WTC11 (cell line): ENCODE measurements around the gene JAKMIP1. TPM values are rescaled to one million over a fixed set of nuclear protein-coding genes. Genes with fewer than 3 reads are reported as not detected.

Source experiments
- ARID4B ChIP-seq: sonication (generic); formaldehyde crosslinking; IDR thresholded peaks from 2 replicates; pipeline ENCODE4 v1.8.0; 2023; ENCODE audit warnings: missing genetic modification reagents, mild to moderate bottlenecking, borderline replicate concordance
- ATF6 ChIP-seq: sonication (generic); formaldehyde crosslinking; IDR thresholded peaks from 2 replicates; pipeline ENCODE4 v1.8.1; 2023; ENCODE audit warnings: mild to moderate bottlenecking, missing genetic modification reagents
- CREM ChIP-seq: sonication (generic); formaldehyde crosslinking; IDR thresholded peaks from 2 replicates; pipeline ENCODE4 v1.8.1; 2022; ENCODE audit warnings: mild to moderate bottlenecking, missing genetic modification reagents, moderate library complexity
- E2F5 ChIP-seq: sonication (generic); formaldehyde crosslinking; IDR thresholded peaks from 2 replicates; pipeline ENCODE4 v1.8.1; 2022; ENCODE audit warnings: mild to moderate bottlenecking, moderate library complexity, missing genetic modification reagents
- ERG ChIP-seq: fragments of 250-450 bp; sonication (Bioruptor Pico); IDR thresholded peaks from 2 replicates; pipeline ENCODE4 v1.8.0; 2021; ENCODE audit warnings: mild to moderate bottlenecking
- ETV6 ChIP-seq: sonication (generic); formaldehyde crosslinking; IDR thresholded peaks from 2 replicates; pipeline ENCODE4 v1.8.1; 2022; ENCODE audit warnings: mild to moderate bottlenecking, missing genetic modification reagents
- GABPB1 ChIP-seq: sonication (generic); formaldehyde crosslinking; IDR thresholded peaks from 2 replicates; pipeline ENCODE4 v1.8.1; 2023; ENCODE audit warnings: mild to moderate bottlenecking, missing genetic modification reagents
- IRF1 ChIP-seq: sonication (generic); formaldehyde crosslinking; IDR thresholded peaks from 2 replicates; pipeline ENCODE4 v1.8.0; 2023; ENCODE audit warnings: missing genetic modification reagents
- IRF2 ChIP-seq: sonication (generic); formaldehyde crosslinking; IDR thresholded peaks from 2 replicates; pipeline ENCODE4 v1.8.0; 2022; ENCODE audit warnings: low read depth, missing genetic modification reagents, borderline replicate concordance
- MLX ChIP-seq: sonication (generic); formaldehyde crosslinking; IDR thresholded peaks from 2 replicates; pipeline ENCODE4 v1.8.1; 2023; ENCODE audit warnings: mild to moderate bottlenecking, missing genetic modification reagents, moderate library complexity
- MYBL2 ChIP-seq: sonication (generic); formaldehyde crosslinking; IDR thresholded peaks from 2 replicates; pipeline ENCODE4 v1.8.1; 2023; ENCODE audit warnings: mild to moderate bottlenecking, moderate library complexity, missing genetic modification reagents
- OVOL2 ChIP-seq: fragments of 250-450 bp; sonication (Bioruptor Pico); IDR thresholded peaks from 2 replicates; pipeline ENCODE4 v1.9.0; 2021; ENCODE audit warnings: mild to moderate bottlenecking, borderline replicate concordance
- RELA ChIP-seq: sonication (generic); formaldehyde crosslinking; IDR thresholded peaks from 2 replicates; pipeline ENCODE4 v1.8.1; 2022; ENCODE audit warnings: missing genetic modification reagents, mild to moderate bottlenecking, borderline replicate concordance
- SMAD3 ChIP-seq: sonication (generic); formaldehyde crosslinking; IDR thresholded peaks from 2 replicates; pipeline ENCODE4 v1.8.0; 2022; ENCODE audit warnings: missing genetic modification reagents, mild to moderate bottlenecking, borderline replicate concordance
- SMAD4 ChIP-seq: sonication (generic); formaldehyde crosslinking; IDR thresholded peaks from 2 replicates; pipeline ENCODE4 v1.8.0; 2022; ENCODE audit warnings: mild to moderate bottlenecking, missing genetic modification reagents
- SOX15 ChIP-seq: fragments of 250-450 bp; sonication (Bioruptor Pico); IDR thresholded peaks from 2 replicates; pipeline ENCODE4 v1.9.0; 2021; ENCODE audit warnings: mild to moderate bottlenecking
- TEAD4 ChIP-seq: sonication (generic); formaldehyde crosslinking; IDR thresholded peaks from 2 replicates; pipeline ENCODE4 v1.8.0; 2022; ENCODE audit warnings: mild to moderate bottlenecking, missing genetic modification reagents
- TP53 ChIP-seq: sonication (generic); formaldehyde crosslinking; IDR thresholded peaks from 2 replicates; pipeline ENCODE4 v1.8.1; 2023; ENCODE audit warnings: mild to moderate bottlenecking, missing genetic modification reagents
- ZNF219 ChIP-seq: sonication (generic); formaldehyde crosslinking; IDR thresholded peaks from 2 replicates; pipeline ENCODE4 v1.8.0; 2023; ENCODE audit warnings: missing genetic modification reagents, mild to moderate bottlenecking, borderline replicate concordance
- ZNF263 ChIP-seq: sonication (generic); formaldehyde crosslinking; IDR thresholded peaks from 2 replicates; pipeline ENCODE4 v1.8.1; 2022; ENCODE audit warnings: low read depth, mild to moderate bottlenecking, moderate library complexity, missing genetic modification reagents
- ZNF532 ChIP-seq: fragments of 250-450 bp; sonication (Bioruptor Pico); IDR thresholded peaks from 2 replicates; pipeline ENCODE4 v1.9.0; 2021; ENCODE audit warnings: mild to moderate bottlenecking, borderline replicate concordance
- total RNA-seq: library from RNA; stranded (reverse); gene quantifications from 3 replicates; pipeline ENCODE4 v1.2.3, GENCODE V29; 2021

Gene JAKMIP1
- total RNA-seq, 1 experiment from 2014 or later: 4.0 TPM

GRCh38 chr4:6221851-6222760 is 21.8 kb upstream of the JAKMIP1 start (continued):
- TF ChIP-seq RELA (CRISPR knock-in tag) (no peak), TEAD4 (CRISPR knock-in tag) (no peak), ERG (CRISPR knock-in tag) (no peak), ZNF532 (no peak), MYBL2 (CRISPR knock-in tag) (no peak), TP53 (CRISPR knock-in tag) (peak; percentile 24; the same call in 1 of the 2 replicates), GABPB1 (CRISPR knock-in tag) (no peak), ETV6 (CRISPR knock-in tag) (0 out of 2 replicates have a peak, but pooled peaks have one; percentile 24), ZNF219 (CRISPR knock-in tag) (no peak), CREM (CRISPR knock-in tag) (no peak), OVOL2 (CRISPR knock-in tag) (no peak), IRF1 (CRISPR knock-in tag) (no peak), IRF2 (CRISPR knock-in tag) (no peak), SMAD3 (CRISPR knock-in tag) (no peak), SOX15 (CRISPR knock-in tag) (no peak), ATF6 (CRISPR knock-in tag) (no peak), SMAD4 (no peak), E2F5 (CRISPR knock-in tag) (no peak), ZNF263 (no peak), ARID4B (no peak), MLX (CRISPR knock-in tag) (no peak)
